ENCODE measurements around the gene CSF3.
"Not testable (repeated sequence)": the region's sequence is repeated elsewhere in the genome, so short reads cannot be mapped to it uniquely, and the experiment has no call there.

Gene CSF3

DNA sequence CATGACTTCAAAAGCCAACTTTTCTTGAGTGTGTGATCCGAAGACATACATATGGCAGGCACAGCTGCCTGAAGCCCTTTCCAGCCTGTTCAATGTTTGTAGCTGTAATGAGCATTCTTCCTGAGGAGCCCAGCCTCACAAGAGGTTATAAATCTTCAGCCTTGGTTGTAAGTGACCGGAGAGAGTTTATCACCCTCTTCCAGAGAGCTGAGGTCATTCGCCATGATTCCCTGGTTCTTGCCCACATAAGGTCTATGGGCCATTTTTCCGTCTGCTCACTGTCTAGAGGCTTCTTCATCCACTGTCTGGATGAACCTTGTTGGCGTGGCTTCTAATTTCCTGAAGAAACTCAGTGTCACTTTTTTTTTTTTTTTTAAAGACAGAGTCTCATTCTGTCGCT, 9.7 kb upstream of the CSF3 start:
- no peak for TF ChIP-seq CTCF (IDR thresholded peaks at IDR 0.05; ENCODE audit: borderline replicate concordance, insufficient read depth, low read depth, low read length)
- H3K4me3 ChIP-seq (ENCODE audit: low read depth, low read length): no peak overlapping the region

- not testable (repeated sequence) for H3K4me3 ChIP-seq (ENCODE audit: low read depth, low read length)
Observed at GRCh38 chr17:40010946-40011500, 4.2 kb upstream of the CSF3 start.

GRCh38 chr17:40012017-40012647, 3.1 kb upstream of the CSF3 start:
- not testable (repeated sequence) for H3K4me3 ChIP-seq (ENCODE audit: low read depth, low read length)

GRCh38 chr17:40014375-40014980, 762 bp upstream of the CSF3 start:
- TF ChIP-seq CTCF (IDR thresholded peaks at IDR 0.05; ENCODE audit: borderline replicate concordance, insufficient read depth, low read depth, low read length): no peak
- no peak overlapping the region for H3K4me3 ChIP-seq (ENCODE audit: low read depth, low read length)

GRCh38 chr17:40015998-40016985, 1.1 kb downstream of the CSF3 start:
- H3K4me3 ChIP-seq (ENCODE audit: low read depth, low read length): no peak overlapping the region
- no peak for TF ChIP-seq CTCF (IDR thresholded peaks at IDR 0.05; ENCODE audit: borderline replicate concordance, insufficient read depth, low read depth, low read length)

DNA sequence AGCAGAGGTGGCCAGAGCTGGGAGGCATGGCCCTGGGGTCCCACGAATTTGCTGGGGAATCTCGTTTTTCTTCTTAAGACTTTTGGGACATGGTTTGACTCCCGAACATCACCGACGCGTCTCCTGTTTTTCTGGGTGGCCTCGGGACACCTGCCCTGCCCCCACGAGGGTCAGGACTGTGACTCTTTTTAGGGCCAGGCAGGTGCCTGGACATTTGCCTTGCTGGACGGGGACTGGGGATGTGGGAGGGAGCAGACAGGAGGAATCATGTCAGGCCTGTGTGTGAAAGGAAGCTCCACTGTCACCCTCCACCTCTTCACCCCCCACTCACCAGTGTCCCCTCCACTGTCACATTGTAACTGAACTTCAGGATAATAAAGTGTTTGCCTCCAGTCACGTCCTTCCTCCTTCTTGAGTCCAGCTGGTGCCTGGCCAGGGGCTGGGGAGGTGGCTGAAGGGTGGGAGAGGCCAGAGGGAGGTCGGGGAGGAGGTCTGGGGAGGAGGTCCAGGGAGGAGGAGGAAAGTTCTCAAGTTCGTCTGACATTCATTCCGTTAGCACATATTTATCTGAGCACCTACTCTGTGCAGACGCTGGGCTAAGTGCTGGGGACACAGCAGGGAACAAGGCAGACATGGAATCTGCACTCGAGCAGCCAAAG, 2.3 kb downstream of the CSF3 start:
- TF ChIP-seq CTCF (IDR thresholded peaks at IDR 0.05; ENCODE audit: borderline replicate concordance, insufficient read depth, low read depth, low read length): no peak
- H3K4me3 ChIP-seq (ENCODE audit: low read depth, low read length): no peak overlapping the region

DNA sequence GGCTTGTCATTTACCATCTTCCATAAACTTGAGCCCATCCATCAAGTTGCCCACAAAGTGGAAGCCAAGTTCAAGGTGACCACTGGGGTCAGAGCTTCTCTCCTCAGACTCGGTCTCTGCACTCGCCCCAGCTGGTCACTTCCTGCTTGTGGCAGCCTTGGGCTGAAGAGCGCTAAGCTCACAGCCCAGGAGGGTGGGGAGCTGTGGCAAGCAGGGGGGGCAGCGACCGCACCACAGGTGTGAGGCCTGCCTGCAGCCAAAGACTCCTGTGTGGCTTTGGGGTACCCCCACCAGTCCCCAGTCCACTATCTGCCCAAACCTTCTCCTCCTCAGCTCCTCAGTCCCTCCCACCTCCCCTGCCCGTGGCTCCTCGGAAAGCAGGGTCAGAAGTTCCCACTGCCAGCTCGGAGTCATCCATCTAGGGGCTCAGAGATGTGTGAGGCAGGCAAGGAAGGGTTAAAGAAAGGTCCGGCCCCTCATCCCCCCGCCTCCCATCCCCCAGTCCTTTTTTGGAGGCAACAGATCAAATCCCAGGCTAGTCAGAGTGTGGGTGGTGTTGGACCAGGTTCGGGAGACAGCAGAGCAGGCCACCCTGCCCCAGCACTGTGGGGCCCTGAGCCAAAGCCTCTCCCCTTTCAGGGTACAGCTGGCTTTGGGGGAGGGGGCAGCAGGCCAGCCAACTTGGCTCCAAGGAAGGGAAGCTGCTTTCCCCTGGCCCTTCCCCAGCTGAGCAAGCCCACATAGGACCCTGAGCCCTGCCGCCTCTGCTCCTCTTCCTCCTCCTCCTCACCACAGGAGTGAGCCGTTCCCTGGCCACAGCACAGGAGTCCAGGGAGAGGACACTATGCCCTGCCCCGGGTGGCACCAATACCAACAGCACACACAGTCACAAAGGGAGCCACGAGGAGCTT, 3.2 kb downstream of the CSF3 start:
- no peak overlapping the region for H3K4me3 ChIP-seq (ENCODE audit: low read depth, low read length)
- TF ChIP-seq CTCF (IDR thresholded peaks at IDR 0.05; ENCODE audit: borderline replicate concordance, insufficient read depth, low read depth, low read length): no peak
